Mammary epithelial cell (primary cell): ENCODE data around the gene TTC6.

Experiments used
- CTCF ChIP-seq, 2 donors: IDR thresholded peaks in 1 of 2; conservative IDR thresholded peaks in 1 of 2; 2 replicates each; pipeline ENCODE4 v1.5.1; 2011 to 2012; ENCODE audit warnings: inconsistent platforms in 2 of 2, low read length in 2 of 2, mild to moderate bottlenecking in 2 of 2, control low read depth in 1 of 2, low read depth in 1 of 2; ENCODE audit not compliant: insufficient read depth in 1 of 2; ENCODE audit errors: extremely low read depth in 1 of 2
- EZH2 ChIP-seq: IDR thresholded peaks from 2 replicates; pipeline ENCODE4 v1.6.1; 2012; ENCODE audit warnings: low read length, inconsistent platforms, borderline replicate concordance

DNA sequence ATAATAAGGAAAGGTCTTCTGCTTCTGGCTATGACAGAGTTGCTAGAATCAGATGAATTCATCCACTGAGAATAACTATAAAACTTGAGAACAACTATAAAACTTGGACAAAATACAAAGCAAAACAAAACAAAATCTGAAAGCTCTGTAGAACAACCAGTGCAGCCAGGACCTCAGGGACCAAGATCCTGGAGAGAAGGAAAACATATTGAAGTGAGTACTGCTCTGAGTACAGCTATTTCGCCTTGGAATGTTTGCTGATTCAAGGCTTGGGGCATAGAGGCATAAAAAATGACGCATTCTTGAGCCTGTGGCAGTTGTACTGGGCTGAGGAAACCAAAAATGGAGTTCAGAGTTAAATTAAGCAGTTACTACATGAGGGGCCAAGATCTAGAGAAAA is 22.1 kb upstream of the TTC6 start:
- TF ChIP-seq EZH2: no peak
- no peak for TF ChIP-seq CTCF (conservative IDR thresholded peaks at IDR 0.05 in 1 of 2, IDR thresholded peaks at IDR 0.05 in 1 of 2; ENCODE audit: extremely low read depth in 1 of 2, insufficient read depth in 1 of 2, low read depth in 1 of 2, low read length in 2 of 2)
